Choroid plexus epithelial cell (primary cell): Measurements from ENCODE around the gene DIDO1.
"Not testable (repeated sequence)": the region's sequence is repeated elsewhere in the genome, so short reads cannot be mapped to it uniquely, and the experiment has no call there.

ENCODE experiments used
- DNase-seq: peaks from one replicate; pipeline ENCODE4 v3.0.0-alpha.2; 2010; ENCODE audit warnings: low read depth
- H3K4me3 ChIP-seq: 2 replicates; pipeline ENCODE4 v1.5.1; 2011; ENCODE audit warnings: low read depth, mild to moderate bottlenecking, control low read depth, low read length, moderate library complexity
- CTCF ChIP-seq: conservative IDR thresholded peaks from 2 replicates; pipeline ENCODE4 v1.5.1; 2011; ENCODE audit warnings: low read depth, mild to moderate bottlenecking, control low read depth, inconsistent platforms, low read length, moderate library complexity

The DIDO1 gene

GRCh38 chr20:62961799-62962198 is 35.5 kb upstream of the DIDO1 start:
- no peak for TF ChIP-seq CTCF
- DNase-seq, result no peak
- no peak overlapping the region for H3K4me3 ChIP-seq

GRCh38 chr20:62961310-62961783 is 35.0 kb upstream of the DIDO1 start:
- no peak for TF ChIP-seq CTCF
- H3K4me3 ChIP-seq, result peak overlapping the region; percentile 14
- peak; percentile 38 for DNase-seq

- not testable (repeated sequence) for H3K4me3 ChIP-seq
- DNase-seq, result peak; percentile 40
Measured at GRCh38 chr20:62960446-62961309, 34.4 kb upstream of the DIDO1 start.

- no peak overlapping the region for H3K4me3 ChIP-seq
- no peak for DNase-seq
- no peak for TF ChIP-seq CTCF
Measured at GRCh38 chr20:62959998-62960436, 33.7 kb upstream of the DIDO1 start.

GRCh38 chr20:62959101-62959971 is 33.0 kb upstream of the DIDO1 start:
- no peak overlapping the region for H3K4me3 ChIP-seq

GRCh38 chr20:62958388-62959100 is 32.2 kb upstream of the DIDO1 start:
- no peak overlapping the region for H3K4me3 ChIP-seq
- no peak for DNase-seq
- no peak for TF ChIP-seq CTCF

More at GRCh38 chr20:62959101-62959971, 33.0 kb upstream of the DIDO1 start:
- TF ChIP-seq CTCF, result no peak
- no peak for DNase-seq
